GM19043 (cell line): ENCODE results near the gene VPS13D.
"Not testable (repeated sequence)": the region's sequence is repeated elsewhere in the genome, so short reads cannot be mapped to it uniquely, and the experiment has no call there.

Source experiments
- ATAC-seq: cut with Tn5 transposase; IDR thresholded peaks from one replicate; pipeline ENCODE4 v1.9.1; 2021; ENCODE audit warnings: low read depth; ENCODE audit not compliant: unreplicated experiment

Gene VPS13D

GRCh38 chr1:12324973-12325372 is 95.1 kb downstream of the VPS13D start:
- not testable (repeated sequence) for ATAC-seq

GRCh38 chr1:12326986-12327385 is 97.2 kb downstream of the VPS13D start:
- ATAC-seq, result no peak

GRCh38 chr1:12327566-12327965 is 97.7 kb downstream of the VPS13D start:
- no peak for ATAC-seq

GRCh38 chr1:12333036-12333785 is 103.4 kb downstream of the VPS13D start:
- no peak for ATAC-seq

- ATAC-seq, result no peak
These were observed 106.0 kb downstream of the VPS13D start for GRCh38 chr1:12335815-12336214.

- ATAC-seq, result no peak
These were observed 106.6 kb downstream of the VPS13D start for GRCh38 chr1:12336413-12336812.

GRCh38 chr1:12338017-12338416 is 108.2 kb downstream of the VPS13D start:
- ATAC-seq, result no peak

GRCh38 chr1:12338823-12339222 is 109.0 kb downstream of the VPS13D start:
- ATAC-seq, result no peak

GRCh38 chr1:12339396-12339795 is 109.6 kb downstream of the VPS13D start:
- ATAC-seq, result no peak

- ATAC-seq, result no peak
These were observed 110.1 kb downstream of the VPS13D start for GRCh38 chr1:12339811-12340543.

- ATAC-seq, result no peak
These were observed 110.7 kb downstream of the VPS13D start for GRCh38 chr1:12340544-12340930.

GRCh38 chr1:12341667-12342066 is 111.8 kb downstream of the VPS13D start:
- ATAC-seq, result no peak

- ATAC-seq, result no peak
These were observed 112.7 kb downstream of the VPS13D start for GRCh38 chr1:12342401-12343003.

- ATAC-seq, result no peak
These were observed 114.1 kb downstream of the VPS13D start for GRCh38 chr1:12343823-12344487.

GRCh38 chr1:12344596-12345349 is 114.9 kb downstream of the VPS13D start:
- no peak for ATAC-seq

GRCh38 chr1:12345350-12346217 is 115.8 kb downstream of the VPS13D start:
- ATAC-seq, result no peak

- ATAC-seq, result no peak
These were observed 116.8 kb downstream of the VPS13D start for GRCh38 chr1:12346483-12347151.

- no peak for ATAC-seq
These were observed 118.3 kb downstream of the VPS13D start for GRCh38 chr1:12348113-12348512.

GRCh38 chr1:12353981-12354380 is 124.2 kb downstream of the VPS13D start:
- no peak for ATAC-seq
